CMK (cell line): ENCODE measurements around the gene PPM1M.

ENCODE experiments used
- DNase-seq: peaks from one replicate; pipeline ENCODE4 v3.0.0-alpha.2; 2010; ENCODE audit warnings: low read depth

Gene PPM1M

GRCh38 chr3:52245322-52246263 is at the start of gene PPM1M:
Gene PPM1M (plus strand): TSS chr3:52245759. CDS start chr3:52245825, 66 bp downstream.
- peak; percentile 36 for DNase-seq

- no peak for DNase-seq
These were observed 49.7 kb upstream of the PPM1M start for GRCh38 chr3:52195823-52196331.

- no peak for DNase-seq
These were observed 48.6 kb upstream of the PPM1M start for GRCh38 chr3:52196977-52197376.

- DNase-seq = no peak
These were observed 48.1 kb upstream of the PPM1M start for GRCh38 chr3:52197499-52197841.

GRCh38 chr3:52197842-52198625 is 47.5 kb upstream of the PPM1M start, which contains the start of gene ALAS1:
Gene ALAS1 (plus strand): TSS chr3:52198160. CDS start chr3:52199242, 1,082 bp downstream.
- DNase-seq = peak; percentile 84

GRCh38 chr3:52198643-52199608 is 46.6 kb upstream of the PPM1M start:
- DNase-seq = no peak

GRCh38 chr3:52200981-52201679 is 44.4 kb upstream of the PPM1M start:
- no peak for DNase-seq

- no peak for DNase-seq
These were observed 43.0 kb upstream of the PPM1M start for GRCh38 chr3:52202384-52203077.

GRCh38 chr3:52203701-52204100 is 41.9 kb upstream of the PPM1M start:
- no peak for DNase-seq

- no peak for DNase-seq
These were observed 41.1 kb upstream of the PPM1M start for GRCh38 chr3:52204337-52205073.

- DNase-seq = no peak
These were observed 39.7 kb upstream of the PPM1M start for GRCh38 chr3:52205727-52206372.

- DNase-seq = no peak
These were observed 37.0 kb upstream of the PPM1M start for GRCh38 chr3:52208556-52208955.

- DNase-seq = no peak
These were observed 35.5 kb upstream of the PPM1M start for GRCh38 chr3:52210037-52210436.

- DNase-seq = no peak
These were observed 35.0 kb upstream of the PPM1M start for GRCh38 chr3:52210550-52211046.

- DNase-seq = no peak
These were observed 34.2 kb upstream of the PPM1M start for GRCh38 chr3:52211268-52211891.

- DNase-seq = no peak
These were observed 32.6 kb upstream of the PPM1M start for GRCh38 chr3:52213005-52213404.

GRCh38 chr3:52213901-52214300 is 31.7 kb upstream of the PPM1M start:
- no peak for DNase-seq

- DNase-seq = no peak
These were observed 30.2 kb upstream of the PPM1M start for GRCh38 chr3:52215351-52215750.
